HG02798 (cell line): ENCODE data around the gene RHOB.
A peak's percentile ranks its signal among the peaks of the same experiment; 100 is the strongest.
"Not testable (repeated sequence)": the region's sequence is repeated elsewhere in the genome, so short reads cannot be mapped to it uniquely, and the experiment has no call there.

Experiments used
- ATAC-seq: cut with Tn5 transposase; IDR thresholded peaks from one replicate; pipeline ENCODE4 v1.9.1; 2021; ENCODE audit warnings: mild to moderate bottlenecking; ENCODE audit not compliant: unreplicated experiment, poor library complexity

Gene RHOB

DNA sequence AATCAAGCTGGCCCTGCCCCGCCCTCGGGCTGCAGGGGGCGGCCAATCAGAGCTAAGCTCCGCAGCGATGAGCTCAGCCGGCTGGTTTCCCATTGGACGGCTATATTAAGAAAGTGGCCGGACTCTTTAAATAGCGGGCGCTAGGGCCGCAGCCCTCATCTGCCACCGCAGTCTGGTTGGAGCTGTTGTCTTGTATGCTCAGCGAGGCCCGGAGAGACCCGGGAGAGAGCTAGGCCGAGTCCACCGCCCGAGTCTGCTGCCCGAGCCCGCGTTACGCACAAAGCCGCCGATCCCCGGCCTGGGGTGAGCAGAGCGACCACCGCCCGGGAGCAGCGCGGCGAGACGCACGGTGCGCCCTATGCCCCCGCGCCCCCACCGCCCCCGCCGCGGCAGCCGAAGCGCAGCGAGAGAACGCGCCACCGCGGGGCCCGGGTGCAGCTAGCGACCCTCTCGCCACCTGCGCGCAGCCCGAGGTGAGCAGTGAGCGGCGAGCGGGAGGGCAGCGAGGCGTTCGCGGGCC lies at the start of gene RHOB:
TSS of gene RHOB (plus strand) at position 158 of the 520 bp plus-strand sequence. CDS start 392 bp downstream, outside the sequence.
- ATAC-seq: peak; percentile 96

DNA sequence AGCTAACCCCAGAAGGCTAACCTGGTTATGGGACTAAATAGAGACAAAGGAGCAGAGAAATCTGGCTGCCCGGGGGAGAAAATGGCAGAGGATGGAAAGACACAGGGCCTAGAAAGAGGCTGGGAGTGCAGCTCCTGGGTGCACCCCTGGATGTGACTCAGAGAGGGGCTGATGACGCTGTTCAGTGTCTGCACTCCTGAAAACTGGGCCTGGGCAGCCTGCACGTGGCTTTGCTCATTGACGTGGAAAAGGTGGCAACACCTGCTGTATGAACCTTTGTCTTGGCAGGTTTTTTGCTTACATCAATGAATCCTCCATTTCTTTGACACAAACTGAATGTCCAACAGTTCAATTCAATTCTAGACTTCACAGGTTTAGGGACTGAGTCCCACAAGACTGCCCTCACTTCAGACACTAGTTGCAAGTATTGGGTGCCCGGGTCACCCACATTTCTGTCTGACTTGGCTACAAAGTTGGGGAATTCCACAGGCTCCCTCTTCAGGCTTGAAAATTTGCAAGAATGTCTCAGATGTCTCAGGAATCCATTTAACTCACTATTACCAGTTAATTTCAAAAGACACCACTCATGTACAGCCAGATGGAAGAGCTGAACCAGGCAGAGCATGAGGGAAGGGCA lies 48.9 kb upstream of the RHOB start:
- no peak for ATAC-seq

DNA sequence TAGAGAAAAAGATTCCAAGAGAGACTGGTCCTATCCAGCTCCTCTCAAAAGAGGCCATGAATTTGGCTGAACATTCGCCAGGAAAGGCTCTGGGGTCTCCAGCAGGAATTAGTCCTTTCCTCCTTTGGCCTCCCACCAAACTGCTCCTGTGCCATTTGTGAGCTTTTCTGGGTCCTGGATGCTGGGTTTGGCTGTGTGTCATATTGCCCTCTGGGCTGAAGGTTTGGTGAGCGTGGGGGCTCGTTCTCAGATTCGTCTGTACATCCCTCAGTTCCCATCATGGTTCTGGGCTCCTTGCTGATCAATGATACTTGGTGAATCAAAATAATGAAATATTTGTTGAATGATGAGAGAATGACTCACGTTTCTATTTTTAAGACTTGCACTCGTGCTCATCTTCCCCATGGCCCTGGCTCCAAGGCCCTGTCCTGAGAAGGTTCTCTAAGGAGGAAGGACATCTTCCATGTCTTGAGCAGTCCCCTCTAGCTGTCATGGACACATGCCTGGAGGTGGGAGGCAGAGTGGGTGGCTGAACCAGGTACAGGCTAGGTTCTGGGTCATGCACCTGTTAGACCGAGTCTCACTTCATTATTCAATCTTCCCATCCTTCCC lies 47.8 kb upstream of the RHOB start:
- ATAC-seq: no peak

DNA sequence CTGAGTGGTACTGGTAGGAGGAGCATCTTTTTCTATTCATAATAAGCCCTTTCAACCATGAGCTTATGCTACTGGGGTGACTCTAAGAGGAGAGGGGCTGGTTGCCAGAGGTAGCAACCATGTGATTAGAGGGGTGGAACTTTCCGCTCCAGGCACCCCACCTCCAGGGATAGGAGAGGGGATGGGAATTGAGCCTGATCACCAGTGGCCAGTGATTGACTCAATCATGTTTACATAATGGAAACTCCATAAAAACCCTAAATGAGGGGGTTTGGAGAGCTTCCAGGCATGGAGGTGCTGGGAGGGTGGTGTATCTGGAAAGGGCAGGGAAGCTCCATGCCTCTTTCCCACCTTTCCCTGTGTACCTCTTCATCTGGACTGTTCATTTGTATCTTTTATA lies 46.6 kb upstream of the RHOB start:
- ATAC-seq: no peak

DNA sequence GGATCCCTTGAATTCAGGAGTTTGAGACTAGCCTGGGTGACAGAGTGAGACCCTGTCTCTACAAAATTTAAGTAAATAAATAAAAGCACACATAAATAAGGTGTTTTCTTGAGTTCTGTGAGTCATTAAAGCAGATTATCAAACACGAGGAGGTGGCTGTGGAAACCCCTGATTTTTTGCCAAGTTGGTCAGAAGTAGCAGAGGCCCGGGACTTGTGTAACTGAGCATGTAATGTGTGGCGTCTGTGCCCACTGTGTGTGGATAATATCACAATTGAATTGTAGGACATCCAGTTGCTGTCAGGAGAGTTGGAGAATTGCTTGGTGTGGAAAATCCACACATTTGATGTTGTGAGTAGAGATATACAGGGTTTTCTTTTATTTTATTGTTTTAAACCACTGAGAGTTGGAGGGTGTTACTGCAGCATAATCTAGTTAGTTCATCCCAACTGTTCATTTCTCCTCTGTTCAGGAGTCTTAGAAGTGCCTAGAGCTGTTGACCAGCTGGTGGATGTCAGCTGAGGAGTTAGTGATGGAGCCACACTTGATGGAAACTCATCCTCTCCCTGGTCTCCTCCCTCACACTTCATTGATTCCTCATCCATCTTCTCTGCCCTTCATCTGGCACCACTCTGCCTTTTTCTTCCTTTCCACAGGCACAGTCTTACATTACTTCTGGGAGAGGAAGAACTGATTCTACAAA lies 45.9 kb upstream of the RHOB start:
- no peak for ATAC-seq

DNA sequence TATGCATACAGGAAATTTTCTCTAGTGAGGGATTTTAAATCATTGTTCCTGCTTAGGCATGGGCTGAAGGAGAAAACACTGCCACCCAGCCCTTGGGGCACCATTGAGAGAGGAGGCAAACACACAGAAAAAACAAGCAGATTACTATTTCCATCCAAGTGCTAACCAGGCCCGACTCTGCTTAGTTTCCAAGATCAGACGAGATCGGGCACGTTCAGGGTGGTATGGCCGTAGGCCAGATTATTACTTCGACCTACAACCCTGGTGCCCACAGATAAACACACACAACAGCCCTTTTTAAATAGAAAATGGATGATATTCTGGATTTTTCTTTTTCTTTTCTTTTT lies 45.4 kb upstream of the RHOB start:
- no peak for ATAC-seq

DNA sequence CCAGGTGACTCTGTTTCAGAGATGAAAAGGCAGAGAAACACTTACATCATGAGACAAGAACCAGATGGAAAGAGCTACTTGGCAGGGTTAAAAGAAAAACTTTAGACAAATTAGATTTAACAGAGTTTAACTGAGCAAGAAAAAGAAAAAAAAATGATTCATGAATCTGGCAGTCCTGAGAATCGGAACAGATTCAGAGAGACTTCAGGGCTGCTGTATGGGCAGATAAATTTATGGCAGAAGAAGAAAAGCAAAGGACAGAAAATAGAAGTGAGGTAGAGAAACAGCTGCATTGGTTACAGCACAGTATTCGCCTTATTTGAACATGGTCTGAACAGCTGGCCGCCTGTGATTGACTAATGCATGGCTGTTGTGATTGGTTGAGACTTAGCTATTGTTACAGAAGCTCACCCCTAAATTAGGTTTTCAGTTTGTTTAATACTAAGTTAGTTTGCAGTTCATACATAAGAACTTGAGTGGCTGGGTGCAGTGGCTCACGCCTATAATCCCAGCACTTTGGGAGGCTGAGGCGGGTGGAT lies 43.0 kb upstream of the RHOB start:
- ATAC-seq: no peak

DNA sequence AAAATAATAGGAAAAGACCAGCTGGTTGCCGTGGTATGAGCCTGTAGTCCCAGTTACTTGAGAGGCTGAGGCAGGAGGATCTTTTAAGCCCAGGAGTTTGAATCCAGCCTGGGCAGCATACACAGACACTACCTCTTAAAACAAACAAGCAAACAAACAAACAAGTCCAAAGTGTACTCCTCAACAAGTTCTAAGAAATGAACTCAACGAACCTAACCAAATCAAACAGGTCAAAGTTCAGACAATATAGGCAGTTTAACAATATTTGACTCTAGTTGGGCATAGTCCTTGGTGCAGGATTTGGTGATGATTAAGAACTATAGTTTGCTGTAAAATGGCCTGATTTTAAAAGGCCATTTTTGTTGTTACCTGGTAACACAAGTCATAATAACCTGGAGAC lies 41.9 kb upstream of the RHOB start:
- no peak for ATAC-seq

DNA sequence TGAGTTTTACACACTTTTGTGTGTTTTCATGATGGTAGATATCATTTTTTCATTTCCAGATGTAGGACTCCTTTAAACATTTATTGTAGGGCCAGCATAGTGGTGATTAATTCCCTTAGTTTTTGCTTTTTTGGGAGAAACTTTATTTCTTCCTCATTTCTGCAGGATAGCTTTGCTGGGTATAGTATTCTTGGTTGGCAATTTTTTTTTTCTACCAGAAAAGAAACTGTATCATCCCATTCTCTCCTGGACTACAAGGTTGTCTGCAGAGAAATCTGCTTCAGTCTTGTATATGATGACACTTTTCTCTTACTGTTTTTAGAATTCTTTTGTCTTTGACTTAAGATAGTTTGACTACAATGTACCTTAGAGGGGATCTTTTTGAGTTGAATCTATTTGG lies 37.8 kb upstream of the RHOB start:
- ATAC-seq: no peak

DNA sequence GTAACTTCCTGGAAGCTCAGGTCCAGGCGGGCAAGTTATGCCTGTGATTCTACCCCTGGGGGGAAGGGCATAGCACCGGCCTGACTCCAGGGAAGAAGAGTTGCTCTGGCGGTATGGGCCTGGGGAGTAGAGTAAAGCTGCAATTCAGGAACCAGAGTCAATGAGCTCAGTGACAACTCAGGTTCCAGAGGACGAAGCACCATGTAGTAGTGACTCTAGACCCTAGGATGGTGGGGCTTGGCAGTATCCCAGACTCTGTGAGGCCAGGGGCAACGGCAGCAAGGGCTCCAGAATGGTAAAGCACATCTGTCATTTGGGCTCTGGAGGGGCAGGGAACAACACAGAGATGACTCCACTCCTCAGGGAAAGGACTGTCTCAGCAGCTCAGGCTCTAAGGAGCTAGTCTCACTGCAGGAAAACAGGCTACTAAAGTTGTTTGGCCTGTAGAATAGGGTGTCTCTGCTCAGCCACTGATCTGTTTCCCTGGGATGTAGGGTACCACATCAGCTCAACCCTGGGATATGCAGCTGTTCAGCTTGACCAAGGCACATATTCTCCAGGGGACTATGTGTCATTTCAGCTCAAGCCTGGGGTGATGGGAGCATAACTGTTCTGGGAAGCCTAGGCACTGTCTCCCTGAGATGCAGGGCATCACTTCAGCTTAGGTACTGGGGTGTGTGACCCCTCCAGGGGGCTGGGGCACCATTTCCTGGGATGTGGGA lies 36.2 kb upstream of the RHOB start:
- no peak for ATAC-seq

DNA sequence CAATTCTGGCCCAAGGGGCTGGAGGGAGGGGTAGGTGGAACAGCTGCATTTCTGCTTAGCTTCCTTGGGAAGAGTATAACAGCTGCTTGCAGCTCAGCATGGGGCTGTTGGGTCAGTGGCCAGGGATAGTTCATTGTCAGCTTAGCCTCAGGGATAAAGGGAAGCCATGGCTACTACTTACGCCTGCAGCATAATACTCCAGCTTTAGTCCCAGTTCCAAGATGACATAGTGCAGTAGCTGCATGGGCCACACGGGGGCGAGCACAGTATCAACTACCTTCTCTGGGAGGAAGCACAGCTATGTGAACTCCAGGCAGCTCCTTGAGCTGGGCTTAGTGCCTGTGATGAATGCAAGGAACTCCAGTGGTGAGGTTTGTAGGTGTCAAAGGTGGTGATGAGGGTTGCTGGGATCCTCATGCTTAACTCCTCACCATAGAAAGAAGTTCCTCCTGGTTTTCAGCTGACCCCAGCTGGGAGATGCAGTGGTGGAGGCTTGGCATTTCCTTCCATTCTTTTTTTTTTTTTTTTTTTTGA lies 35.4 kb upstream of the RHOB start:
- peak; percentile 100 for ATAC-seq

DNA sequence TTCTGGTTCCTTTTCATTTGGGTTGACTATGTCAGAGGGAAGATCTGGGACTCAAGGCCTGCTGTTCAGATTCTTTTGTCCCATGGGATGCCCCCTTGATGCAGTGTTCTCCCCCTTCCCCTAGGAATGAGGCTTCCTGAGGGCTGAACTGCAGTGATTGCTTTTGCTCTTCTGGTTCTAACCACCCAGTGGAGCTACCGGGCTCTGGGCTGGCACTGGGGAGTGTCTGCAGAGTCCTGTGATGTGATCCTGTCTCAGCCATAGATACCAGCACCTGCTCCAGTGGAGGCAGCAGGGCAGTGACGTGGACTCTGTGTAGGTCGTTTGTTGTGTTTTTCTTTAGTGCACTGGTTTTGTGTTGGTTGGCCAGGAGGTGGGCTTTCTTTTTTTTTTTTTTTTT lies 32.1 kb upstream of the RHOB start:
- no peak for ATAC-seq

DNA sequence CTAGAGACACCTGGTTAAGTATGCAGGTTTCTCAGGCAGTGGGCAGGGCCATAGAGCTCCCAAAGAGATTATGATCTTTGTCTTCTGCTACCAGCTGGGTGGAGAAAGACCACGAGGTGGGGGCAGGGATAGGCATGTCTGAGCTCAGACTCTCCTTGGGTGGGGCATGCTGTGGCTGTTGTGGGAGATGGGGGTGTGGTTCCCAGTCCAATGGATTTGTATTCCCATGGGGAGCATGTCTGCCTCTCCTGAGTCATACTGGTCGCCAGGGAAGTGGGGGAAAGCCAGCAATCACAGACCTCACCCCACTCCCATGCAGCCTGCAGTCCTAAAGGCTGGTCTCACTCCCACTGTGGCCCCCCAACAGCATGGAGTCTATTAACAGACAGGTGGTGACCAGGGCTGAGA lies 31.4 kb upstream of the RHOB start:
- ATAC-seq: no peak

DNA sequence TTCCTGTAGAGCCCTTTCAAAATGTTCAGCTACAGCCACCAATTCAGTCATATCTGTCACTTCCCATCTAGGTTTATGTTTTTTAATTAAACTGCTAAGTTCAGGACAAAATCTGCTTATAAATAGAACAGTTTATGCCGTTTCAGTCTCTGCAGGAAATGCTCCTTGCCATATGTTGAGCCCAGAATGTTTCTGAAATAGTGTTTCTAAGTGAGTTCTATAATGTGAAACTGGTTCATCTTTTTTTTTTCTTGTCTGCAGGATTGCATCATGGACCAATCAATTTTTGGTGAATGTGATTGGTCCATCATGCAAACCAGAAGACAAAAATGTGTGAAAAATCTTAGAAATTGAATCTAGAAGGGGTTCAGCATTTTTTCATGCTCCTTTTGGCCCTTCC lies 30.2 kb upstream of the RHOB start:
- ATAC-seq: no peak

DNA sequence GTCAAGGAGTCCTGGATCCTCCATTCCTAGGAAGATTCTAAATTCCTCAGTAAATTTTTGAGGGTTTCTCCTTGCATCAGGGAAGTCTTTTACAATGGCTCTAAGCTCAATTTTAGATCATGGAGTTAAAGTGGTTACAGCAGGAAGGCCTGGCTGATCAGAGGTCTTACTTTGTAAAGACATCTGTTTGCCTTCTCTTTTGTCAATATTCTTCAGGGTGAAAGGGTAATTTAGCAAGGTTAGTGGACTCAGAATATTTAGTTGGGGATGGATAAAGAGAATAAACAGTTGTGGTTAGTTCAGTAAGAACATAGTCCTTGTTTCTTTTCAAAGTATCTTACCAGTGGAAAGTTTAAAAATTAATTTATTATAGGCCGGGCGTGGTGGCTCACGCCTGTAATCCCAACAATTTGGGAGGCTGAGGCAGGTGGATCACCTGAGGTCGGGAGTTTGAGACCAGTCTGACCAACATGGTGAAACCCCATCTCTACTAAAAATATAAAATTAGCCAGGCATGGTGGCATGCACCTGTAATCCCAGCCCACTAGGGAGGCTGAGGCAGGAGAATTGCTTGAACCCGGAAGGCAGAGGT lies 29.5 kb upstream of the RHOB start:
- ATAC-seq: not testable (repeated sequence)

DNA sequence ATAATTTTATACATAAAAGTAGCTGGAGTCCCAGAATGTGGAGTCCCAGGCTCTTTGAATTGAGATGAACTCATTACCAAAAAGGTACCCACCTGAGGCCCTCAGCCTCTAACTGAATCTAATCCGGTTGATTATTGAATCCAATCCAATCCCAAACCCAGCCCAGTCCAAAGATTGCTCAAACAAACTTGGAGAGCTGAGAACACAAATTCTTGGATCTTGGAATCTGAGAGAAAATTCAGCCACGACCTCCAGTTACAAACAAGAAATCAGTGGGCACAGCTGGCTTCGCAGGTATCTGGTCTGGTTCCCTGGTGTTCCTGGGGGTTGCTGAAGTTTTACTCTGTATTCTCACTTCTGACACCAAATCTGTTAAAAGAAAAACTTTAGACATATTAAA lies 28.4 kb upstream of the RHOB start:
- ATAC-seq: no peak

DNA sequence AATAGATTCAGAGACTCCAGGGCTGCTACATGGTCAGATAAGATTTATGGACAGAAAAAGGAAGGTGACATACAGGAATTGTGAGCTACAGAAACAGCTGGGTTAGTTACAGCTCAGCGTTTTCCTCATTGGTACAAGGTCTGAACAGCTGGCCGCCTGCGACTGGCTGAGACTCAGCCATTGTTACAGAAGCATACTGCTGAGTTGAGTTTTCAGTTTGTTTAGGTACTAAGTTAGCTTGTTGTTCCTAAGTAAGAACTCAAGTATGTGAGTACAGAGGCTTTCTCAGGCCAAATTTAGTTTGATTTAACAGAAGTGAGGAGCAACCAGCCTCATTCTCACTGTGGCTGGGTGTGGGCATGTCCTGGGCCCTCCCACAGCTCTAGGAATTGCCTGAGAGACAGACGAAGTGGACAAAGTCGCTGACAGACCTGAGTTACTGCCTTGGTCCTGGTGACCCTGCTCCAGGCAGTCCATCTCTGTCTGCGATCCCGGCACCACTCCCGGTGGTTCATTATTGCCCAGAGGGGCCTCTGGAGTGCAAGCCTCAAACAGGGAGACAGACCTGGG lies 27.8 kb upstream of the RHOB start:
- no peak for ATAC-seq

DNA sequence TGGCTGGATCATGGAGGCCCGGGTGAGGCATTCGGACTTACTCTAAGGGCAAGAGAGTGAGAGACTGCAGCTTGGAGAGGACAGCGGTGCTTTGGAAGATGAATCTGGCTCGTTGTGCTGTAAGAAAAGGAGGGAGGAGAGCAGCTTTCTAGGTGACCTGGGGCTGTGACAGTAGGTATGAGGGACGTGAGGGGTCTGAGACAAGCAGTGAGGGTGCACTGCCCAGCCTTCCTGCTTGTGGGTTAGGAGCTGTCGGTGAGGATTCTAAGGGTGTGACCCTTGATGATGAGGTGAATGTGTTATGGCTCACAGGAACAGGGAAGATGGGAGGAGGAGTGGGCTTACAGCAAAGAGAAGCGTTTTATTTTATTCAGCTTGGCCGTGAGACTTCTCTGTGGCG lies 27.1 kb upstream of the RHOB start:
- ATAC-seq: no peak

DNA sequence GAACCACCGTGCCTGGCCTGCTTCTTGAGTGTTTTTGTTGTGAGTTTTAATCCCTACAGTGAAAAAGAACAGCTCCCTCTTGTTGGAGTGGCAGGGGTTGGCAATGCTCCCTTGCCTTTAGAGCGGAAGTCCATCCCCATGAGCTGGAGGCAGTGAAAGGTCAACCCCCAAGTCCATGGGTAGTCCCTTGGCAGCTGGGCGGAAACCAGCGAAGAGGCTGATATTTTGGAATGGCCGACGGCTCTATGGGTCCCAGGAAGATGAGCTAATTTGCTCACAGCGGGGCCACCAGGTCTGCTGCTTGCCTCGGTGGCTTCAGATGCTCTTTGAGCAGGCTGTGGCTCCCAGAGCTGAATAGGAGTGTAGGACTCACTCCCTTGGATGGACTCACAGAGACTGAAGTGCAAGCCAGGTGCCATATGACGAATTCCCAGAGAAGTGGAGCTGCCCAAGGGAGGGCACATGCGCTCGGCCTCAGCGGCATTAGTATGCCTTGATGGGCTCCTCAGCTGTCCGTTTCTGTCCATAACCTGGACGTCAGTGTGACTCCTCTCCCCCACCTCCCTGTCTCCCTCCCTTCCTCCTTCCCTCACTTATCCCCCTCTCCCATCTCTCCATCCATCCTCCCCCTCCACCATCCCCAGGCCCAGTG lies 25.4 kb upstream of the RHOB start:
- no peak for ATAC-seq
